AG04450 (cell line): ENCODE measurements around the gene SCFD2. TPM values are rescaled to one million over a fixed set of nuclear protein-coding genes. Genes with fewer than 3 reads are reported as not detected.

Source experiments
- CTCF ChIA-PET: fragments of 300-600, 350-600 bp; formaldehyde crosslinking; extraction: SDS; loops from one replicate; lab custom pipeline; 2022; ENCODE audit warnings: antibody characterized with exemption, inconsistent platforms; lab: Charles Lee
- POLR2A ChIA-PET: fragments of 350-600 bp; formaldehyde crosslinking; extraction: SDS; loops from one replicate; lab custom pipeline; 2021; ENCODE audit warnings: antibody characterized with exemption, inconsistent platforms; lab: Yijun Ruan, JAX
- DNase-seq: peaks from one replicate; pipeline ENCODE4 v3.0.0-alpha.2; 2011; ENCODE audit warnings: low read depth, low spot score
- H3K27ac ChIP-seq: one replicate; pipeline ENCODE4 v1.5.1; 2012; ENCODE audit warnings: low read depth, low read length, control low read depth
- H3K27me3 ChIP-seq: one replicate; pipeline ENCODE4 v1.6.0; 2012; ENCODE audit warnings: low read length; ENCODE audit not compliant: control insufficient read depth, insufficient read depth
- H3K4me3 ChIP-seq: 2 replicates; pipeline ENCODE4 v1.5.1; 2011; ENCODE audit warnings: mild to moderate bottlenecking, low read depth, low read length, control low read depth
- H3K9me3 ChIP-seq: 2 replicates; pipeline ENCODE4 v1.5.1; 2012; ENCODE audit warnings: low read length; ENCODE audit not compliant: control insufficient read depth, insufficient read depth
- CTCF ChIP-seq: IDR thresholded peaks from 2 replicates; pipeline ENCODE4 v1.5.1; 2011; ENCODE audit warnings: low read depth, low read length, control low read depth, inconsistent platforms
- polyA plus RNA-seq: library from polyadenylated mRNA; depleted of rRNA; stranded (reverse); fragments of >200 nt; gene quantifications from 2 replicates; pipeline ENCODE4 v1.2.3, GENCODE V29; 2011

The SCFD2 gene
- polyA plus RNA-seq, 1 experiment, result 16.4 TPM

- no peak for TF ChIP-seq CTCF
- no peak for DNase-seq
- H3K9me3 ChIP-seq, result no peaks in the 10 kb centered on the region
- H3K27me3 ChIP-seq, result no peaks in the 10 kb centered on the region
- CTCF ChIA-PET, result no interaction called here
- H3K4me3 ChIP-seq, result no peak overlapping the region
- POLR2A ChIA-PET, result no interaction called here
- no peak overlapping the region for H3K27ac ChIP-seq
Measured at GRCh38 chr4:53105313-53105712, 260.5 kb downstream of the SCFD2 start.

- DNase-seq, result no peak
- Histone ChIP-seq H3K27me3 (no peaks in the 10 kb centered on the region), H3K4me3 (no peak overlapping the region), H3K27ac (no peak overlapping the region), H3K9me3 (no peaks in the 10 kb centered on the region)
- TF ChIP-seq CTCF, result no peak
- ChIA-PET POLR2A (interaction anchor here (0.6 kb wide), 1 partner anchor 330 kb away, joined by 5 read pairs; no protein-coding TSS in a partner anchor), CTCF (no interaction called here)
Measured at GRCh38 chr4:53103481-53103880, 262.4 kb downstream of the SCFD2 start.

GRCh38 chr4:53101191-53101581 lies 264.7 kb downstream of the SCFD2 start:
- ChIA-PET POLR2A (no interaction called here), CTCF (no interaction called here)
- Histone ChIP-seq H3K9me3 (no peaks in the 10 kb centered on the region), H3K27me3 (no peaks in the 10 kb centered on the region), H3K4me3 (peak overlapping the region; percentile 35), H3K27ac (peak overlapping the region; percentile 79)
- DNase-seq, result no peak
- TF ChIP-seq CTCF, result no peak

- POLR2A ChIA-PET, result interaction anchor here (0.6 kb wide), 1 partner anchor 19 kb away, joined by 7 read pairs; no protein-coding TSS in a partner anchor
- H3K4me3 ChIP-seq, result peak overlapping the region; percentile 35
- no peak for DNase-seq
- H3K27ac ChIP-seq, result peak overlapping the region; percentile 79
- CTCF ChIA-PET, result no interaction called here
- no peak for TF ChIP-seq CTCF
- no peaks in the 10 kb centered on the region for H3K9me3 ChIP-seq
- H3K27me3 ChIP-seq, result no peaks in the 10 kb centered on the region
Measured at GRCh38 chr4:53100501-53101190, 265.2 kb downstream of the SCFD2 start.

GRCh38 chr4:53098681-53099121 lies 267.2 kb downstream of the SCFD2 start:
- peak; percentile 55 for DNase-seq
- no peaks in the 10 kb centered on the region for H3K9me3 ChIP-seq
- H3K27ac ChIP-seq, result no peak overlapping the region
- ChIA-PET POLR2A (interaction anchor here (0.6 kb wide), 1 partner anchor 958 kb away, joined by 3 read pairs; no protein-coding TSS in a partner anchor), CTCF (interaction anchor here (0.6 kb wide), 1 partner anchor 615 kb away, joined by 3 read pairs; no protein-coding TSS in a partner anchor)
- H3K4me3 ChIP-seq, result no peak overlapping the region
- TF ChIP-seq CTCF, result no peak
- H3K27me3 ChIP-seq, result no peaks in the 10 kb centered on the region
